GM12873 (cell line): ENCODE data around the gene MSMB.

ENCODE experiments used
- CTCF ChIP-seq: IDR thresholded peaks from 2 replicates; pipeline ENCODE4 v1.5.1; 2012; ENCODE audit warnings: low read depth, mild to moderate bottlenecking, moderate library complexity, low read length, control low read depth; ENCODE audit not compliant: insufficient read depth; ENCODE audit errors: missing control alignments

Gene MSMB

GRCh38 chr10:46035923-46036849, 9.9 kb downstream of the MSMB start:
- no peak for TF ChIP-seq CTCF

DNA sequence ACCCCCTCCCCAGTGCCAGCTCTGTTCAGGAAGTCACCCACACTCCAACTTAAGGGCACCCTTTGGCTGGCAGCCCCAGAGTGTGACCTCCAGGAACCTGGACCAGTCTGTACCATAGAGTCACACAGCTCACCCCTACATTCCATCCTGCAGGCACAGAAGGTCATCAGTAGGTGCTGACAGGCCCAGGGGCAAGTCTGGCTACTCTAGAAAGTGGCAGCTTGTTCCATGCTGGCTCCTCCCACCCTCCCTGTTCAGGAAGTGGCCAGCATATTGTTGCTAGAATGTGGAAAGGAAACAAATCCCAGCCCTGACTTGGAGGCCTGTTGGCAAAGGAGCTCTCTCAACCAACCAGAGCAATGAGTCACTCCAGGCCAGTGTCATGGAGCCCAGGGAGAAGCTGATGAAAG, 12.5 kb downstream of the MSMB start:
- TF ChIP-seq CTCF: no peak

DNA sequence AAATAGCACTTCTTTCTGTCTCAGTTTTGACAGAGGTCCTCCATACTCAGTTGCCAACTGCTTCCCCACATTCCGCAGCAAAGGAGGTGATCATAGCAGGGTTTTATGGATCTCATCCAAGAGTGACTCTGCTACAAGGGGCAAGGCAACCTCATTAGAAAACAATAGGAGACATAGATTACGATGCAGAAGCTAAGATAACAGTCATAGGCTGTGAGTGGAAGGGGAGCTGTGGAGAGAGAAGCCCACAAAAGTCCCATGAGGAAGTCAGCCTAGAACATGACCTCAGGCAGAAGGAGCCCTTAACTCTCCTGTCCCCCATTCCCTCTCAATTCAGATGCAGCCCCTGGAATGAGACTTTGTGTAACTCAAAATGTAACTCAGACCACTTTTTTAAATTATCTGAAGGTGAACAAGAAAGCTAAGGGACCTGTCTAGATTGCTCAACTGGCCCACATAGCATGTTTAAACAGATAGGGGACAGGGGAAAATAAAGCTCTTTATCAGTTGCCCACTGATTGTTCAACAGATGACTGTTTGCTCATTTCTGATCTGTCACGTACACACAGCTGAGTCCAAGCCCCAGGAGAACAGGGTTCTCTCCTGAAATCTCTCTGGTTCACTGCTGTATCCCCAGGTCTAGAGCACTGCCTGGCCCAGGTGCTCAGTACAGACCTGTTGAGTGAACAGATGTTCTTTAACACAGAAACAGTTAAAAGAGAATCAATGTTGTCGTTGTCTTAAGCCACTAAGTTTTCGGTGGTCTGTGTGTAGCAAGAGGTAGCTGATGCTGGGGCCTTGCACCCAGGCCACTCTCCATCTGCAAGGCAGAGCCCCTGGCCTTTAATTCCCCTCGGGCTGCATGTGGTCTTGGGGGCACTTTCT, 14.2 kb downstream of the MSMB start:
- TF ChIP-seq CTCF: no peak

GRCh38 chr10:46030091-46030937, 15.8 kb downstream of the MSMB start, which contains the start of gene NCOA4:
Gene NCOA4, minus strand, starts transcription at chr10:46030623. Its CDS starts 13,943 bp downstream, at chr10:46016680.
- TF ChIP-seq CTCF: peak; percentile 91

GRCh38 chr10:46029461-46030030, 16.5 kb downstream of the MSMB start:
- no peak for TF ChIP-seq CTCF

- TF ChIP-seq CTCF: peak; percentile 71
These were observed 17.2 kb downstream of the MSMB start for GRCh38 chr10:46028584-46029460.
